GM21723 (cell line): ENCODE data around the gene CTNNBL1.
"Not testable (repeated sequence)": the region's sequence is repeated elsewhere in the genome, so short reads cannot be mapped to it uniquely, and the experiment has no call there.

Experiments used
- ATAC-seq: cut with Tn5 transposase; IDR thresholded peaks from one replicate; pipeline ENCODE4 v1.9.1; 2021; ENCODE audit warnings: mild to moderate bottlenecking, moderate library complexity; ENCODE audit not compliant: unreplicated experiment

Gene CTNNBL1

DNA sequence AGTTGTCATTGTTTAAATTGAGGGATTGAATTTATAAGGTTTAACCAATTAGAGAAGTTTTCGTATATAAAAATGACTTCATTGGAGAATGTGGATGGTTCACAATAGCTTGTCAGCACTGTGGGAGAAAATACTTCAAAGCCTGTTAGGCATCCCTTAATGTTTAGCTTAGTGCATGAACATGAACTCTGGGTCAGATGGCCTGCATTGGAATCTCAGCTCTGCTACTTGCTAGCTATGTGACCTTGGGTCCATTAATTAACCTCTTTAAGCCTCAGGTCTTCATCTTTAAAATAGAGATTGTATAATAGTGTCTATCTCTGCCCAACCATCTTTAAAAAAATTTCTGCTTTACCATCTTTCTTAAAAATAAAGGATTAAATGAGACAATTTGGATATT, 11.1 kb downstream of the CTNNBL1 start:
- ATAC-seq, result no peak

DNA sequence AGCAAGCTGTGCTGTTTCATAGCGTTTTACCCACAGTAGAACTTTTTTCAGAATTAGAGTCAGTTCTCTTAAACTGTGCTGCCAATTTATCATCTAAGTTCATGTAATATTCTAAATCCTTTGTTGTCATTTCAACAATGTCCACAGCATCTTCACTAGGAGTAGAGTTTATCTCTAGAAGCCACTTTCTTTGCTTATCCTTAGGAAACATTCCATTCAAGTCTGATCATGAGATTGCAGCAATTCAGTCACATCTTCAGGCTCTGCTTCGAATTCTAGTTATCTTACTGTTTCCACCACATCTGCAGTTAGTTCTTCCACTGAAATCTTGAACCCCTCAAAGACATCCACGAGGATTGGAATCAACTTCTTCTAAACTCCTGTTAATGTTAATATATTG, 12.5 kb downstream of the CTNNBL1 start:
- ATAC-seq, result no peak

DNA sequence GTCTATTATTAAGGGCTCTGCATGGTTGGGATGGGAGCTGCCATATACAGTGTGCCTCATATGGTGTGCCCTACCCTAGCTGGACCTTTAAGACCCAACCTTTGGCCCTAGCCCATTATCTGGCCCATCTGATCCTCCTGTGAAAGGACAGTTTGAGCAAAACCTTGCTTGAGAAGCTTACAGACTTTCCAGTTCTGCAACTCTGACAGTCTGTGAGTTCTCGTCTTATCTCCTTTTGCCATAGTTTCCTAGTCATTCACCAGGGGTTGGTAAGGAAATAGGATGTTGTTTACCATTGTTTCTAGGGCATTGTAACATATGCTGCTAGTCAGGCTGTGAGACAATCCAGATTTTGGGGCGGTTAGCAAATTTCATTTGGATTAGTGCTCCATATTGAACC, 17.2 kb downstream of the CTNNBL1 start:
- no peak for ATAC-seq

DNA sequence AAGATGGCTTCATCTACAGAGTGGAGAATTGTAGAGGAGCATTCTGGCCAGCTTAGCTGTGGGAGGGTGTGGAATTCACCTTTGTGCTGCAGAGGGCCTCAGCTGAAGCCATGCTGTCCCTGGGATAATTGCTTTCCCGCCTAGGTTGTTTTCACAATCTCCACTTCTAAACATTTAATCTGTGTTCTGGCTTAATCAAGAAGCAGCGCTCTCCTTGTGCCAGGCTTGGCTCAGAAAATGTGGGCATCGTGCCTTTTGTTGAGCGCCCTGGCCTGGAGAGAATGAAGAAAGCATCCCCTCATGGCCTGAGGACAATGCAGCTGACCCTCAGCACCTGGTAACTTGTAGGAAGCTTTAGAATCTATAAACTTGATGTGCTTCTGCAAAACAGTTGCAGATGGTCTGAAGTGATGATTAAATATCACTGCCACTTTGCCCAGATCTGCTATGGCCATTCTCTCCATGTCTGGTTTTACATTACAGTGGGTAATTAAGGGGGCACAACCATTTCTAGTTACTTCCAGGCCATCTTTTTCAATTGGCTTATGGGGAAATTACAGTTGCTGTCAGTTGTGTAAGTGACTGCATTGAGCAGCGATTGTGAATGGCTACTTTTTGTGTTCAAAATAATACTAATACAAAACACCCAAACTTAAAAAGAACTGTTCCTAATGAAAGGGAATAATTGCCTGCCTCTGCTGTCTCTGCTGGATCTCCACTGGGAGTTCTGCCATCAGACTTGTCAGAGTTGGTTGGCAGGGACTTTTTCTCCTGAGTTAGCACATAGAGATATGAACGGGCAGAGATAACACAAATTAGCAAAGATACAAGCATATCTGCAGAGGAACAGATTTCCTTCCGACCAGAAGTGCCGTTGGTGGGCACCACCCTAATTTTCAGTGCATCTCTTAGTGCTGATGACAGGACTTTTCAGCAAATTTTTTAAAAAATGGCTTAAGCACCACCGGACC, 18.4 kb downstream of the CTNNBL1 start:
- ATAC-seq, result no peak

DNA sequence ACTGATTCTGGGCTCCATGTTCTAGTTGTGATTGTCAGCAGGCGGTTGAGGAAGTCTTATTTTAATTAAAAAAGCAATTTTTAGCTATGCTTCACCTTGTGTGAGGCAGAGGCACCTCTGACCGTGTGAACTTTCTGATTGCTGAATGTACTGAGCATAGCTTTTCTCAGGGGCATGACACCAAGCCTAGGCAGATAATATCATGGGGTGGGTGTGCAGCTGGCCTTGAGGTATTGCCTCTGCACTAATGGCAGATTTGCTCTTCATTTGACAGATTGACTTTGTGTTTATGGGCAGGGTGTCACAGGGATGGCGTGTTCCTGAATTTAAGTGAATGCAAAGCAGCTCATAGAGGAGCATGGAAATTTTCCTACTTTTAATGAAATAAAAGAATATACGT, 19.6 kb downstream of the CTNNBL1 start:
- ATAC-seq, result no peak

DNA sequence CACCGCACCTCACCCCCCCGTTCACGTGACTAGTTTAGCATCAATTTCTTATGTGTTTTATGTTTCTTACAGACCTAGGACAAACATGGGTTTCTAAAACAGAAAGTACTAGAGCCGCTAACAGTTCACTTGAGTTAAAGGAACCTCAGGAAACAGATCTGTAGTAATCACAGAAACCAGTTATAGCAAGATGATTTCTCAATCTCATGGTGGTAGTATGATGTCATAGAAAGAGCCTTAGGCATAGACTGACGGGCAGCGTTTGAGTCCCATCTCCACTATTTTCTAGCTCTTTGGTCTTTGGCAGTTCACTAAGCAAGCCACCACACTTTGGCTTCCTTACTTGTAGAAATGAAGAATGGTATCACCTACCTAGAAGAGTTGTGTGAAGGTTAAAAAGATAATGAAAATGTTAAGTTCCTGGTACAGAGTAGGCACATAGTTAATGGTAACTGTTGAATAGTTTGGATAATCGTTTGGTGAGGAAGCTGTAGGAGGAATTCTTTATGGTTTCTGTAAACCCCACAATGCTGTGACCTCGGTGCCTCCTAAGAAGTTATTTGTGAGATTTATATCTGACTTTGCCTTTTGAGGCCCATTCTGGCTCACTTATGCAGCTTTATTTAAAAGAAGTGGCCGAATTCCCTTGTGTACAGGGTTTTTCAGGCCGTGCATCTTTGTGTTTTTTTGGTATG, 21.3 kb downstream of the CTNNBL1 start:
- ATAC-seq, result no peak

DNA sequence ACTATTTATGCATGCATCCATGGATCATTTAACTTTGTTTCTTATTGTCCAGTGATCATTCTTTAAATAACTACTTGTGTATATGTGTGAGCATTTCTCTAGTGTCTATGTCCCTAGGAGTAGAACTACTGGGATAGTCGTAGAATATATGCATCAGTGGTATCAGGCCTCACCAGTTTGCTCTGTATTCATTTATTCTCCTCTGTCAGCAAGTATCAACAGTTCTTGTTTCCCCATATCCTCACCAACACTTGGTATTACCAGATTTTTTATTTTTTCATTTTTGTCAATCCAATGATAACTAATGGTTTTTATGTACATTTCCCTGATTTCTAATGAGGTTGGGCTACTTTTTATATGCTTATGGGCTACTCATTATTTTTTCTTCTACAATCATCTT, 27.9 kb downstream of the CTNNBL1 start:
- ATAC-seq, result no peak

DNA sequence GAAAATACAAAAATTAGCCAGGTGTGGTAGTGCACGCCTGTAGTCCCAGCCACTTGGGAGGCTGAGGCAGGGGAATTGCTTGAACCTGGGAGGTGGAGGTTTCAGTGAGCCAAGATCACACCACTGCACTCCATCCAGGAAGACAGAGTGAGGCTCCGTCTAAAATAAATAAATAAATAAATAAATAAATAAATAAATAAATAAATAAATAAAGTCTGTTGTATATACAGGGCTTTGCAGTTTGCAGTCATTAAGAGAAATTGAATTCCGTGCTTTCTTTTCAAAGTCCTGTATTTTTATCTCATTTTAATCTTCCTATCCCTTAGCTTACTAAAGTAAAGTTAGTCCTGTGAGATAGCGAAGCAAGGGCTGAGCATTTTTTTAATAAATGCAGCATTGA, 28.5 kb downstream of the CTNNBL1 start:
- not testable (repeated sequence) for ATAC-seq

DNA sequence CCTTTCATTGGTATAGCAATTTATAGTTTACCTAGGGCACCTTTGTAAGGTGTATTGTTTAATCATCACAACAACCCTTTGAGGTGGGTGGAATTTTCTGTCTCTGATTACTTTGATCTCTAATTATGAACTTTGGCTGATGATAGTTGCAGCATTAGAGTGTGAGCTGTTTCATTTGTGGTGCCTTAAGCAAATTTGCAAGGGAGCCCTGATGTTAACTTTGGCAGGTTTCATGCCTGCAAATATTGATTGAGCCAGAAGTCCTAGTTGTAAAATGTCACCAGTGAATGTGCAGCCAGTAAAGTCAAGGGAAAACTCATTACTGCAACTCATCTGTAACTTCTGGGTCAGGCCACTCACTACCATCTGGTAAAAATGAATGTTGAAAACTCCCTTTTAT, 29.8 kb downstream of the CTNNBL1 start:
- ATAC-seq, result no peak

DNA sequence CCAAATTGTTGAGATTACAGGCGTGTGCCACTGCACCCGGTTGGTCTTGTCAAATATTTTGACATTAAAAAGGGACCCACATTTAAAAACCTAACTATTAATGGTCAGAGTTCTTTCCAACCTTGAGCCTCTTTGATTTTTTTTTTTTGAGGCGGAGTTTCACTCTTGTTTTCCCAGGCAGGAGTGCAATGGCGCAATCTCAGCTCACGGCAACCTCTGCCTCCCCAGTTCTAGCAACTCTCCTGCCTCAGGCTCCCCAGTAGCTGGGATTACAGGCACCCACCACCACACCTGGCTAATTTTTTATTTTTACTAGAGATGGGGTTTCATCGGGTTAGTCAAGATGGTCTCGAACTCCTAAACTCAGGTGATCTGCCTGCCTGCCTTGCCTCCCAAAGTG, 31.3 kb downstream of the CTNNBL1 start:
- ATAC-seq, result no peak

DNA sequence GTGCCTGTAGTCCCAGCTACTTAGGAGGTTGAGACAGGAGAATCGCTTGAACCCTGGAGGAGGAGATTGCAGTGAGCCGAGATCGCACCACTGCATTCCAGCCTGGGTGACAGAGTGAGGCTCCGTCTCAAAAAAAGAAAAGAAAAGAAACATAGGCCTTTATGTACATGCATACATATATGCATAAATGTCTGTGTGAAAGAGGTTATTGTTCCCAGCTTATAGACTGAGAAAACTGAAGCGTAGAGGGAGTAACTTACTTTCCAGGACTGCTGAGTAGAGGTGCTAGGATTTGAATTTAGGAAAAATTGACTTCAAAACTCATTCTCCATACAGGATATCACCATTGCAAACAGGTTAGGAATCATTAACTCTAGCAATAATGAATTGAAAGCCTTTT, 32.0 kb downstream of the CTNNBL1 start:
- no peak for ATAC-seq

DNA sequence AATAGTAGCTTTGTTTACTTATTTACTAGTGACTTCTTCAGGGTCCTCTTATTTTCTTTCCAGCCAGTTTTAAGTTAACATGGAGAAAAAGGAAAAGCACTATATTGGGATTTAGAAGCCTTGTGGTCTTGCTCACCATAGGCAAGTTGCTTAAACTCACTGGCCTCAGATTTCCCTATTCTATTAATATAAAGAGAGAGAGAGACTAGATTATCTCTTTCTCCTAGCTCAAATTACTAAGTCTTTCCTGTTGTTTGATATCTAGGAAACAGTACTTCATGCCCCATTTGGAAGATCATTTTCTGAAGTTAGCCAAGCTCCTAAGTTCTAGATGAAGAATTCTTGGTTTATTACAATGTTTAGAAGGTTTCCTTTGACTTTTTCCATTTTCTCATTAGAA, 32.5 kb downstream of the CTNNBL1 start:
- no peak for ATAC-seq

DNA sequence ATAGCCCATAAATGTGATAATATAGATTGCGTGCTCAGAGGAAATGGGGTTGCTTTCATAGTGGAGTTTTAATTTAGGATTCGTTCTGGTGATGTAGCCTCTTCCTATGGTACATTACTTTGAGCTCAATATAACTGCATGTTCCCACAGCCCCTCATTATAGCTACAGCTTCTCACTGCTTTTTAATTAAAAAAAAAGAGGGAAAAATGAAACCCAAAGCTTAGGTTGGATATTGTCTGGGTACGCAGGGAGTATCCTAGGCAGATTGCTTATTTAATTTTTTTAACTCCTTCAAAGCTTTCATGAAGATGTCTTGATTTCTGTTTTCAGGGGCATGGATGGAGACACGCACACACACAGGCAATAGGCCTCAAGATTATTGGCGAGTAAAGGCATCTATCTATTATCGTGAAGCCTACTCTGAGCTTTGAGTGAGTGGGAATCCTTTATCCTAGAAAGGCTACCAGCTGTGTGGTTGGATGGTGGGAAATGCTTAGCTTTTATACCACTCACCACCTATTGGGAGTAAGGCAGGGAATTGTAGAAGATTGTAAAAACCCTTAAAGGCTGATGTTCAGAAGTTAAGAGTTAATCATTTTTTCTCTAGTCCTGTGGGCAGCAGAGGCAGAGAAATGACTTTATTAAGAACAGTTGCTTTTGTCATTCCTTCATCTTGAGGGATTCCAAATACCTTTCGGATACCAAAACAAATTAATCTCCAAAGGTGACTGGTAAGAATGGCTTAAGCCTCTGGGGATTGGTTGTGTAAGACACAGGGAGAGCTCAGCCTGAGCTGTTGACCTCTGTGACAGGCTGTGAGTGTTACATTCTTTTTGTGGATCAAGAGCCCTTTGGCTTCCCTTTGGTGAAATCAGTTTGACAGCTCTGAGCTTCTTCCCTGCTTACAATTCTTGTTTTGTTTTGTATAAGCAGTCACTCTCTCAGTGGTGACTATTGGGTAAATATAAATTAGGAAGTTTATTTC, 33.4 kb downstream of the CTNNBL1 start:
- ATAC-seq, result no peak

DNA sequence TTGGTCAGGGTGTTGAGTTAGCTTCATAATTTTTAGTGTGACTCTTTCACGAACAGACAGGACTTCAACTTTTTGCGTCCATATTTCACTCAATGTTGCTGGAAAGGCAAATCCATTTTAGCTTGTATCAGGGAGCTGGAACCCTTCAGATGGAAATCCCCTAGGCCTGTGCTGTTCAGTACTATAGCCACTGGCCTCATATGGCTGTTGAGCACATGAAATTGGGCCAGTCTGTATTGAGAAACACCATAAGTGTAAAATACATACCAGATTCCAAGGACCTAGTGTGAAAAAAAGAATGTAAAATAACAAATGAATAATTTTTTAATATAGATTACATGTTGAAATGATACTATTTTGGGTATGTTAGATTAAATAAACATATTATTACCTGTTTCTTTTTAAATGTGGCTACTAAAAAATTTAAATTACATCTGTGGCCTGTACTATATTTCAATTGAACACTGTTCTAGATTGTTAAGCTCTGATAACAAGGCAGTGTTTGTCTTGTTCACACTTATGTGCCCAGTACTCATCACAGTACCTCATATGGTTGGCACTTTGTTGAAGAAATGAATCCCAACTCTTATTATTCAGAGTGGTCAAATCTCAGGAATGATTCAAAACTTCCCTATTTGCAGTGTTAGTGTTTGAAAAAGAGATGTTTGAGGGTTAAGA, 34.3 kb downstream of the CTNNBL1 start:
- ATAC-seq, result no peak

DNA sequence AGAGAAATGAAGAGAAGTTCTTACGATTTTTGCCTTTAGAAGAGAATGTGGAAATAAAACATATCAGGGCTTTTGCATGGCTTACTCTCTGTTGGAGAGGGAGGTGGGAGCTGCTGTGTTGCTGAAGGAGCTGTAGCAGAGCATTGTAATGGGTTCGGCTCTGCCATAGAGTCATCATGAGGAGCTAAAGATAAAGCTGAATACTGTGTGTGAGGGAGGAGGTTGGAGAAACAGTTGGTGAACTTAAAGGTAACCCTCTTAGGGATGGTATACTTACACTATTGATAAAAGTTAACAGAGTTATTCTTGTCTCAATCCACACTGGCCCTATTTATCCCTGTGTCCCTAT, 34.8 kb downstream of the CTNNBL1 start:
- no peak for ATAC-seq

DNA sequence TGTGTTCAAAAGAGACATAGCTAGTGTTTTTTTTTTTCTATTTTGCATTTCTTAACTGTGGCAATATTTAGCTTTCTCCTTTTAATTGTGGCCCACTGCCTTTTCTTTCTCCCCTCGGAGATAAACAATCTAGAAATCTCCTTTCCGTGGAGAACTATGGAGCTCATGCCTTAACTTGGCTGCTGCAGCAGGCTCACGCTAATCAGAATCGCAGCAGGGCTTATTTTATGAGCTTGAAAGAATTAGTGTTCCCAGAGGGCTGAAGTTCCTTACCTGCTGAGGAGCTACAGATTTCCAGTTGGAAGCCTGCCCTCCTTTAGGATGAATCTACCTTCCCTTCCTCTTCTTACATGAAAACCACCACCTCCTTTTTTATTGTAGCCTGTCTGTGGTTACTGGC, 35.6 kb downstream of the CTNNBL1 start:
- ATAC-seq, result no peak

DNA sequence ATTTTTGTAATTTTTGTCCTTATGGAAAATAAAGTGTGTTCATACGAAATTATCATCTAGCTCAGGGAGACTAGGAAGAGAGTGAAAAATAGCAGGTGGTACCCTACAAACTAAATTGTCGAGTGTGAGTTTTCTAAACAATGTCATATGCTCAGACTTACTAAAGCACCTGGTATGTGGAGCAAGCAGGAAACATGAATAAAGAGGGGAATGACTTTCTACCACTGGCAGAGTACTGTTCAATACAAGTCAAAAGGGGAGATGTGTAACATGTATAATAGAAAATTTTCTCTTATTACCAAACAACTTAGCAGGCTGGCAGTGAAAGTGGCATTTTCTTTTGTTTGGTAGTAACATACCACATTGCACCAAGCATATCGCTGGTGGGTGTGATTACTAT, 36.1 kb downstream of the CTNNBL1 start:
- ATAC-seq, result no peak

DNA sequence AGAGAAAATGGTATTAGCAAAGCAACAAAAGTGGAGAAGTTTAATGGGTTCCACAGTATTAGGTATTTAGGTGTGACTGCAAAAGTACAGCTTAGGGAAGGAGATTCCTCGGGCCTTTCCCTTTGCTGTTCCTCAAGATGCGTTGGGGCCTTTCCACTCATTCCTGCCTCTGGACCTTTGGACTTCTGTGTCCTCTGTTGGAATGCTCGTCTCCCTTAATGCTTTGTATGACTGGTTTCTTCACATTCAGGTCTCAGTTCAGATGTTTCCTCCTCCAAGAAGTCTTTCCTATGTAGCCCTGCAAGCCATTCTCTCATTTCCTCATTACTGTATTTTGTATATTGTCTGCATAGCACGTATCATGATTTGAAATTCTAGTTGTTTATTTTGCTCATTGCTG, 39.6 kb downstream of the CTNNBL1 start:
- no peak for ATAC-seq

DNA sequence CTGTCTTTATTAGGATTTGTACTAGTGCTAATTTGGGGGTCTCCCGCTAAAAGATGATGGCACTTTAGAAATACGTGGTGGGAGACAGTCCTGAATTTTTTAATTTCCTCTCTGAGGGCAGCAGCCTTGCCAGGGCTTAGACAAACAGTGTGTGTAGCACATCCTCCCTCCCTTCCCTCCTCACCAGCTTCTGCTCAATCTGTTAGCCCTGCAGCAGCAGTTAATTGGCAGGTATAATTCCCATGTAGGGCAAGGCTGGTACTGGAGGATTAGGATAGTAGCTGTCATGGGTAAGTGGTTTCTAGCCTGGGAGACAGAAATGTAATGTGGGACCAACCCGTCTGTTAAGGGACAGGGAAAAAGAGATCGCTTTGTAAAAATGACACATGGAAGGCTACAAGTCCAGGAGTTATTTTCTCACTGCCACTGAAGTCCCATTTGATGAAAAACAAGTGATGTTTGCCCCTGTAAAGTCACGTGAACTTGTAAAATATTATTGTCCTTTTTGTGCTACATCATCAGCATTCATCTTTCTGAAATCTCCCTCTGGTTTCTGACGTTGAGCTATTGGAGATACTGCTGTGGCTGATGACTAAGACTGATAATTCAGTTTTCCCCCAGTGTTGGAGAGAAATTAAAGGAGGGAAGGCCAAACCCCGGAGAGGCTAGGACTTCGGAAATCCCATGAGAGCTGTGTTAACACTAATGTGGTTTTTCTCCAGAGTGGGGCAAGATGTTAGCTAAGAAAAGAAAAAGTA, 40.6 kb downstream of the CTNNBL1 start:
- no peak for ATAC-seq

DNA sequence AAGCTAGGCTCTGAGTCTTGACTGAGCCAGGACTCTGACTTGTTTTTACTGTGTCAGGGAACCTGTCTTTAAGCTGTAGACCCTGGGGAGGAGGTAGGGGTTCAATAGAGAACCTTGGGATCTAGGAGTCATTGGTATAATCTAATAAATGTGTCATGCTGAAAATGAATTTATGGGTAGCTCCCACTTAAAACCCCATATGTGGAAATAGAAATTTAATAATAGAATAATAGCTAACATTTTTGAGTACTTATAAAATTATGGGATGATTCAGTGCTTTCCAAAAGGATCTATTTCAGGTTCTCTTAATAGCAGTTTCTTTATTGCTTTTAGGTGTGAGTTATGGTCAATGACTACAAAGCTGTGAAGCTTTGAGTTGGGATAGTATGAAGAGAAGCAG, 41.7 kb downstream of the CTNNBL1 start:
- no peak for ATAC-seq
